Activated naive CD8-positive, alpha-beta T cell treated with anti-CD3 and anti-CD28 coated beads, Interleukin-2, amount 50 U/mL, for 24 hours (primary cell): ENCODE measurements around the gene TP53RK.

Experiments used
- ATAC-seq: fragments of 150-1000 bp; cut with Tn5 transposase; one replicate; pipeline ENCODE4 v1.10.0; 2021
- DNase-seq: peaks from one replicate; pipeline ENCODE4 v3.0.0; 2021
- H3K27ac Mint-ChIP-seq: one replicate; pipeline ENCODE4 v1.8.0; 2021; ENCODE audit warnings: mild to moderate bottlenecking, mixed read lengths
- H3K27me3 Mint-ChIP-seq: one replicate; pipeline ENCODE4 v1.8.0; 2021; ENCODE audit warnings: mixed read lengths
- H3K36me3 Mint-ChIP-seq: one replicate; pipeline ENCODE4 v1.8.0; 2021; ENCODE audit warnings: low read depth, mixed read lengths
- H3K4me1 Mint-ChIP-seq: one replicate; pipeline ENCODE4 v1.8.0; 2021; ENCODE audit warnings: mixed read lengths
- H3K4me3 Mint-ChIP-seq: one replicate; pipeline ENCODE4 v1.8.0; 2021; ENCODE audit warnings: mild to moderate bottlenecking, moderate library complexity, mixed read lengths
- H3K9me3 Mint-ChIP-seq: one replicate; pipeline ENCODE4 v1.8.0; 2021; ENCODE audit warnings: mixed read lengths

The TP53RK gene

DNA sequence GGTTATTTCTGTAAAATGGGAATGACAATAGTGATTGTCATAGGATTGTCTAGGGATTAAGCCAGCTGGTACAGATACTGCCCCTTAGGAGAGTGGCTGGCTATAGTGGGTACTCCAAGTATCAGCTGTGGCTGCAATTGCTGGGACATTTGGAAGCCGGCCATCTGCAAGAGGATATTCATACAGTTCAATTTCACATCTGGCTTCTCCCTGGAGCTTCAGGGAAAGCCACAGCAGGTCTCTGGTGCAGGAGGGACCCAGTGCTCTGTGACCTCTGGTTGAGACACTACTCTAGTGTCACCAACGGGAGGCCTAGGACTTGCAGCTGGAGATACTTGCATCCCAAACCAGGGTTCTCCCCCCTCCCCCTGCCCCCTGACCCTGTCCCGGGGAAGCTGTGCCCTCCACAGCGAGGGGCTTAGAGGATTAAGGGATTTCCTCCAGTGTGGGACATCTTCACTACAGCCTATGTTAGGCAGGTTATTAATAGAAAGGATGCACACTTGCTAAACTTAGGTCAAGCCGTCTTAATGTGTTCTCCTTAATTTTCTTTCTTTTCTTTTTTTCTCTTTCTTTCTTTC is 22.9 kb upstream of the TP53RK start:
- H3K9me3 Mint-ChIP-seq = no peaks in the 10 kb centered on the region
- no peak for DNase-seq
- H3K27ac Mint-ChIP-seq = no peak overlapping the region
- no peak for ATAC-seq
- peaks cover 8% of the 10 kb centered on the region for H3K4me1 Mint-ChIP-seq
- H3K36me3 Mint-ChIP-seq = no peaks in the 10 kb centered on the region
- H3K27me3 Mint-ChIP-seq = peaks cover 50% of the 10 kb centered on the region
- H3K4me3 Mint-ChIP-seq = no peak overlapping the region

DNA sequence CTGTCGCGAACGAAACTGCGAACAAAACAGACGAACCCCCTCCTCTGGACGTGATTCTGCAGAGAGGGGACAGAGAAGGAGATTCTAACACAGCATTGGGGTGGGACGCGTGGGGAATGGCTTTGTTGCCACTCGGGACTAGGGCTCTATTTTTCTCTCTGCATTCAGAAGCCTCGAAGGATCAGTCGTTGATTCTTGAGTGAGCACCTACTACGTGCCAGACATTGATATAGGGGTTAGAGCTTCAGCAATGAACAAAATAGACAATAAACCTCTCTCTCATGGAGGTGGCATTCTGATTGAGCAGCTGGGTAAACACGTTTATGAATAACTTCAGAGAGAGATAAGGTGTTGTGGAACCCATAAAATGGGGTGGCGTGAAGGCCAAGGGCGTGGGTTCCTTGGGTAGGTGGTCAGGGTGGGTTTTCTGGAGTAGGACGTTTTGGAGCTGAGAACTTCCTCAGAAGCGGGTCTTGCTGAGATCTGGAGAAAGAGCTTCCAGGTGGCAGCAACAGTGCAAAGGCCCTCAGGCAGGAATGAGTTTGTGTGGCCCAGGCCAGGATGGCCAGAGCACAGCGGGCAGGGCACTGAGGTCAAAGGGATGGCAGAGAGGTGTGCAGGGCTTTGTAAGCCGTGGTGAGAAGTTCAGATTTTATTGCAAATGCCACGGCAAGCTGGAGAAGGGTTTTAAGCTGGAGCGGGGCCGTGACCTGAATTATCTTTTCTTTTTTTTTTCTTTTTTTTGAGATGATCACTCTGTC is 21.1 kb upstream of the TP53RK start:
- H3K27ac Mint-ChIP-seq = no peak overlapping the region
- H3K4me1 Mint-ChIP-seq = peaks cover 8% of the 10 kb centered on the region
- H3K9me3 Mint-ChIP-seq = no peaks in the 10 kb centered on the region
- no peaks in the 10 kb centered on the region for H3K36me3 Mint-ChIP-seq
- H3K4me3 Mint-ChIP-seq = peak overlapping the region; percentile 71
- no peak for ATAC-seq
- H3K27me3 Mint-ChIP-seq = peaks cover 55% of the 10 kb centered on the region
- DNase-seq = no peak

DNA sequence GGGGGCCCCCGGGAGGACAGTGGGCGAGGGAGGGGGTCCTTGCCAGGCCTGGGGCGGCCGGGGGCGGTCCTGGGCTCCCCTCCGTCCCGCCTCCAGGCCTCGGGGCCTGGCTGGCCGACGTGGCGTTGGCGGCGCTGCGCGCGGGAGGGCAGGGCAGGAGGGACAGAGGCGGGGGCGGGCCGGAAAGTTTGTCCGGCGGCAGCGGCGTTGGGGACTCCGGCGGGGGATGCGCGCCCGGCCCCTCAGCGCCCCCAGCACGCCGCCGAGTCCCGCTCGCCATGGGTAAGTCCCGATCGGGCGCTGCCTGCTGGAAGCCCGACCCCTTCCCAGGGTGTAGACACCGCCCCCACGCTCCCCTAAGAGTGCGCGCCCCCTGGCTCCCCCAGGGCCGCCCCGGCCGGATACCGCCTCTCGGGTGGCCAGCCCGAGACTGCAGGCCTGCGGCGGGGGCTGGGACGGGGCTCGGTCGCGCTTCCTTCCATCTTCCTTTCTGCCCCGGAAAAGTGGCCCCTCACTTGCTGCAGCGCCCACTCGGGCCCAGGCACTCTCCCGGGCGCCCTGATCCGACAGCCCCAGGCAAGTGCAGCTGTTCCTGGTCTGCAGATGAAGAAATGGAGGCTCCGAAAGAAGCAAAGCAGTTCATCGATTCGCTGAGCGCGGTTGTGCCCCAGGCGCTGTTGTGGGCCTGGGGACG is 20.4 kb upstream of the TP53RK start, which contains the start of gene SLC2A10:
SLC2A10 (plus strand) TSS at position 191 of the 694 bp plus-strand sequence; CDS start at position 279, 88 bp downstream.
- H3K4me1 Mint-ChIP-seq = peaks cover 8% of the 10 kb centered on the region
- H3K27ac Mint-ChIP-seq = no peak within 1 kb of the TSS
- no peak for DNase-seq
- H3K4me3 Mint-ChIP-seq = peak within 1 kb of the TSS; percentile 71
- ATAC-seq = peak; percentile 55
- no peaks in the 10 kb centered on the region for H3K9me3 Mint-ChIP-seq
- H3K36me3 Mint-ChIP-seq = no peaks in the 10 kb centered on the region
- peaks cover 48% of the 10 kb centered on the region for H3K27me3 Mint-ChIP-seq

DNA sequence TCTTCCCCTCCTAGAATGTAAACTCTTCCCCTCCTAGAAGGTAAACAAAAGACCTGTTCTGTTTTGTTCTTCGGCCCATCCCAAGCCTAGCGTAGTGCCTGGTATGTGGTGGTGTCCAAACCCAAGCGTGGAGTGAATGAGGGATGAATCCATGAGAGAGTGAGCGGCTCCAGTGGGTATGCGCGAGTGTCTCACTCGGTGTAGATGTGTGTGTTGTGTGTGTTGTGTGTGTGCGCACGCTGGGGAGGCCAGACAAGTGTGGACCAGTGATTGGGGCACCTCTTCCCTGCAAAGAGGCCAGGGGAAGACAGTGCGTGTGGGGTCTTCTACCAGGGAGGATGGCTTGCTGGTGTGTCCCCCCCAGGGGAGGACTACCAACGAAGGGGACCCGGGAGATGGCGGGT is 19.8 kb upstream of the TP53RK start:
- Mint-ChIP-seq H3K36me3 (no peaks in the 10 kb centered on the region), H3K27ac (no peak overlapping the region), H3K4me1 (peaks cover 8% of the 10 kb centered on the region), H3K9me3 (no peaks in the 10 kb centered on the region), H3K27me3 (peaks cover 47% of the 10 kb centered on the region), H3K4me3 (peak overlapping the region; percentile 47)
- ATAC-seq (no peak), DNase-seq (no peak)

DNA sequence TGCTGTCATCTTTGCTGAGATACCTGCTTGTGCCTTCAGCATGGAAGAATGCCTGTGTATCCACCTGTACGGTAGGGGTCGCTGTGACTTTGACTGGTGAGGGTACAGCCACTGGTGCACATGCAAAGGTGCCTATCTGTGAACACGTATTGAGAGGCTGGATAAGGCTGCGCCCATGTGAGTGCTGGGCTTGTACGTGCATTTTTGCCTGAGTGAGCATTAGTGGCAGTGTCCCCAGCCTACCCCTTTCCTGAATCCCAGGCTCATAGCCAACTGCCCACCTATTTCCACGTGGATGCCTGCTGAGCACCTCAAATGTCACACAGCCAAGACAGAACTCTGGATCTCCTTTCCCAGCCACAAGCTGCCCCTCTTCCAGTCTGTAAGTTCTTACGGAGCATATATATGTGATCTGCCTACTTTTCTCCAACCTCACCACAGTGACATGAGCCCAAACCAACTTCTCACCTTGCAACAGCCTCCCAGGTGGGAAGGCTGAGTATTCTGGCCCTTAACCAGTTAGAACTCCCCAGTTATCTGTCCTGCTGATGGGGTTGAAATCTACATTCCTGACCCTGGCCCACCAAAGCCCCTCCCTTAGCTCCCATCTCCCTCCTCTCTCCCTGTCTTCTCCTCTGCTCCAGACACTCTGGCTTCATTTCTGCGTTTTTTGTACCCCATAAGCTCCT is 19.1 kb upstream of the TP53RK start:
- no peak overlapping the region for H3K27ac Mint-ChIP-seq
- ATAC-seq = no peak
- peaks cover 8% of the 10 kb centered on the region for H3K4me1 Mint-ChIP-seq
- no peak for DNase-seq
- no peaks in the 10 kb centered on the region for H3K36me3 Mint-ChIP-seq
- no peaks in the 10 kb centered on the region for H3K9me3 Mint-ChIP-seq
- no peak overlapping the region for H3K4me3 Mint-ChIP-seq
- peaks cover 45% of the 10 kb centered on the region for H3K27me3 Mint-ChIP-seq

DNA sequence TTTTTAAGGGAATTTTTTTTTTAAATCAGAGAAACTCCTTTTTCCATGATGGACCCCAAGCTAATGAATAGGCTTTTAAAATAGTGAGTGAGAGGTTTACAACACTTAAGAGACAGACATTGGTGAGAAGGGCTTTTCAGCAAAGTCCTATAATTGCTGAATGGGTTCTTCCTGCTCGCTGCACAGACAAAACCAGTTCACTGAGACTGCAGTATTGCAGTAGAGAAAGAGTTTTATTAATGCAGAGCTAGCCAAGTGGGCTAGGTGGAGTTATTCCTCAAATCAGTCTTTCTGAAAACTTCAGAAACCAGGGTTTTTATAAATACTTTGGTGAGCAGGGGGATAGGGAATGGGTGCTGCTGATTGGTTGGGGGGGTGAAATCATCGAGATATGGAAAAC is 17.0 kb upstream of the TP53RK start:
- ATAC-seq = no peak
- Mint-ChIP-seq H3K4me1 (peaks cover 8% of the 10 kb centered on the region), H3K27me3 (peaks cover 42% of the 10 kb centered on the region), H3K36me3 (no peaks in the 10 kb centered on the region), H3K9me3 (no peaks in the 10 kb centered on the region), H3K27ac (no peak overlapping the region), H3K4me3 (no peak overlapping the region)
- DNase-seq = no peak

DNA sequence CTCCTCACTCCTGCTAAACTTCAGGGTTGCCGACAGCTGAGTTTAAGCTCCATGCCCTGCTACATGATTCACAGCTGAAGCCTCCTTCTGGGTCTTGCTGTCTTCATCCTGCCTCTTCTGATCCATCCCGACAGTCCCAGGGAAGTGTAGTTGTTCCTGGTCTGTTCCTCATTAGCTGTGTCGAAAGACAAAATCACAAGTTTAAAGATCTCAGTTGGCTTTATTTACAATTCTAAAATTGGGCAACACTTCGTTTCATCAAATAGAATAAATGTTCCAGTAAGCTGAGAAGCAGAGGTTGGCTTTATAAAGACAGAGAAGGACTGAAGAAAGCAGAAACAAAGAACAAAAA is 16.1 kb upstream of the TP53RK start:
- peaks cover 41% of the 10 kb centered on the region for H3K27me3 Mint-ChIP-seq
- ATAC-seq = no peak
- no peak overlapping the region for H3K27ac Mint-ChIP-seq
- H3K36me3 Mint-ChIP-seq = no peaks in the 10 kb centered on the region
- no peaks in the 10 kb centered on the region for H3K9me3 Mint-ChIP-seq
- H3K4me1 Mint-ChIP-seq = peaks cover 8% of the 10 kb centered on the region
- DNase-seq = no peak
- H3K4me3 Mint-ChIP-seq = no peak overlapping the region

DNA sequence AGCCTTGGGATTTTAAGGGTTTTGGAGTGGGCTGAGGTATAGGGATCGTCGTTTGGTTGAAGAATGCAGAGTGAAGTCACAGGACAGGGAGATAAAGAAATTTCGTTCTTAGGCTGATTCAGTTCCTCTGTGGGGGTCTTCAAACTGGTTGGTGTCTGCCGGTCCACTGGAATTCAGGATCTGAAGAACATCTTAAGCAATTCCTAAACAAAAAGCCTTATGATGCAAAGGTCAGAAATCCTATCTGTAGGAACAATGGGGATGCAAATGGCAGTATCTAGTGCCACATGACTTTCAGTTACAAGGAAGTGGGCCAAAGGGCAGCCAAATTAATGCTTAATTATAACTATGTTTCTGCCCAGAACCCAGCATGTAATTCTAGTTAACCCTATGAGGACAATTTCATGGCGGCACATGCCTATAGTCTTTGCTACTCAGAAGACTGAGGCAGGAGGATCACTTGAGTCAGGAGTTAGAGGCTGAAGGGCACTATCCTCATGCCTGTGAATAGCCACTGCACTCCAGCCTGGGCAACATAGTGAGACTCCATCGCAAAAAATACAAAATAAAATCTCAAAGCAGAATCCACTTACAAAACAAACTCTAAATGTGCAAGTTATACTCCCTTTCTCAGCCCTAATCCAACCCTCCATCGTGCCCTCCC is 15.6 kb upstream of the TP53RK start:
- no peaks in the 10 kb centered on the region for H3K9me3 Mint-ChIP-seq
- no peak overlapping the region for H3K27ac Mint-ChIP-seq
- DNase-seq (no peak), ATAC-seq (no peak)
- peaks cover 4% of the 10 kb centered on the region for H3K4me1 Mint-ChIP-seq
- peaks cover 40% of the 10 kb centered on the region for H3K27me3 Mint-ChIP-seq
- H3K36me3 Mint-ChIP-seq = no peaks in the 10 kb centered on the region
- H3K4me3 Mint-ChIP-seq = no peak overlapping the region

DNA sequence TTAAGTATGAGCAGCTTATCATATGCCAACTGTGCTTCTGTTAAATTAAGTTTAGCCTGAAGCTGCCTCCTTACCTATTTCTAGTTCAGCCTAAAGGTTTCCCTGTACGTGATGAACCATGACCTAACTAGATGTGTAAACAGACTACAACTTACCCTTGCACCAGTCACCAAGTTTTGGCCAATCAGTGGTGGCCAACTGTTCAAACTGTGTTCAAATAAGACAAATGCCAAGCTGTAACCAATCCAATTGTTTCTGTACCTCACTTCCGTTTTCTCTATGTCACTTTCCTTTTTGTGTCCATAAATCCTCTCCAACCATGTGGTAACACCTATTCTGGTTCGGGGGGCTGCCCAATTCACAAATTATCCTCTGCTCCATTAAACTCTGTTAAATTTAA is 14.2 kb upstream of the TP53RK start:
- Mint-ChIP-seq H3K27ac (no peak overlapping the region), H3K27me3 (peaks cover 38% of the 10 kb centered on the region), H3K4me3 (no peak overlapping the region)

DNA sequence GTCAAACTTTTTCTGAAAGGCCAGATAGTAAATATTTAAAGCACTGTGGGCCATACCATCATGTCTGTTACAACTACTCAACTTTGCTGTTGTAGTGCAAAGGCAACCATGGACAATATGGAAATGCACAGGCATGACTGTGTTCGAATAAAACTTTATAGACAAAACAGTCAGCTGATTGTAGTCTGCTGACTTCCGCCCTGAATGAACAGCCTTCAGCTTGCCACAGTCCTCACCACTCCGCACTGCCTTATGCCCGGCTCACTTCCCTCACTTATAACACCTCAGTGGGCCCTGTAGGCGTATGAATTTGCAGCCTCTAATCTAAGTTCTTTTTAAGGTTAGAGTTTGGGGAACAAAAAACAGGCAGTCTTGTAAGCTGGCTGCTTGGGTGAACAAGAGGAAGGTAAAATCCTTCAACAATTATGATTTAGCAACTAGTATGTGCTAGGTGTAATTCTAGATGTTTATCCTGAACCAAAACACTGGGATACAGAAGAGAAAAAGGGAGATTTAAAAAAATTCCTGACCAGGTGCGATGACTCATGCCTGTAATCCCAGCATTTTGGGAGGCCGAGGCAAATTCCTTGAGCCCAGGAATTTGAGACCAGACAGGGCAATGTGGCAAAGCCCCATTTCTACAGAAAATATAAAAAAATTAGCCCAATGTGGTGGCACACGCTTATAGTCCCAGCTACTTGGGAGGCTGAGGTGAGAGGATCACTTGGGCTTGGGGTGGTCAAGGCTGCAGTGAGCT is 13.4 kb upstream of the TP53RK start:
- Mint-ChIP-seq H3K27me3 (peaks cover 34% of the 10 kb centered on the region), H3K27ac (no peak overlapping the region), H3K4me1 (no peaks in the 10 kb centered on the region), H3K36me3 (no peaks in the 10 kb centered on the region), H3K4me3 (no peak overlapping the region), H3K9me3 (no peaks in the 10 kb centered on the region)
- ATAC-seq (no peak), DNase-seq (no peak)

More for the DNA sequence above, 14.2 kb upstream of the TP53RK start:
- Mint-ChIP-seq H3K9me3 (no peaks in the 10 kb centered on the region), H3K4me1 (no peaks in the 10 kb centered on the region), H3K36me3 (no peaks in the 10 kb centered on the region)
- ATAC-seq = no peak
- DNase-seq = no peak

DNA sequence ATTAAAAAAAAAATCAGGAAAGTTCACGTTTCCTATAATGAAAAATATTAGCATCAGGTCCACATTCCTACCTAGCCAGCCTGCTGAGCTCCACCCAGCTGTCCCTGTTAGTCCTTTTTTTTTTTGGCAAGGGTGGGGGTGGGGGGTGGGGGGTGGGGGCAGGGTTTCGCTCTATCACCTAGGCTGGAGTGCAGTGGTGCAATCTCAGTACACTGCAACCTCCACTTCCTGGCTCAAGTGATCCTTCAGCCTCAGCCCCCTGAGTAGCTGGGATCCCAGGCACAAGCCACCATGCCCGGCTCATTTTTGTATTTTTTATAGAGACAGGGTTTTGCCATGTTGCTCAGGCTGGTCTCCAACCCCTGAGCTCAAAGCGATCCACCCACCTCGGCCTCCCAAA is 12.7 kb upstream of the TP53RK start:
- Mint-ChIP-seq H3K27ac (no peak overlapping the region), H3K4me3 (no peak overlapping the region), H3K4me1 (no peaks in the 10 kb centered on the region), H3K9me3 (no peaks in the 10 kb centered on the region), H3K36me3 (no peaks in the 10 kb centered on the region), H3K27me3 (peaks cover 32% of the 10 kb centered on the region)
- ATAC-seq = no peak
- no peak for DNase-seq

DNA sequence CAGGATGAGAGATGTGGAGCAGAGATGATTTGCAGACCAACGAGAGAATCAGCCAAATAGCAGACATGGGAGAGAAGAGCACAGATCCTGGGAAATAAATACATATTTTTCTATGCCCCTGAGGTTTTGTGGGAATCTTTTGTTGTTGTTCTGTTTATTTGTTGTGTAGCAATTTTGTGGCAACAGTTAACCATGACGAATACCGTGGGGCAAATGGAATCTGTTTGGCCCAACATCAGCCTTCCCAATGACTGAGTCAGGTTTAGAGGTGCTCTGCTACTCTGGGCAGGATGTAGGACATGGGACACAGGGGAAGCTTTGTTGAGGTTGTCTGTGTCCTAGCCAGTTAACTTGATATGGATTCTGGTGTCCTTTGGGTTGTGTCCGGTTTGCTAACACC is 12.3 kb upstream of the TP53RK start:
- H3K4me3 Mint-ChIP-seq = no peak overlapping the region
- DNase-seq (no peak), ATAC-seq (no peak)
- no peaks in the 10 kb centered on the region for H3K36me3 Mint-ChIP-seq
- H3K4me1 Mint-ChIP-seq = no peaks in the 10 kb centered on the region
- H3K27me3 Mint-ChIP-seq = peaks cover 30% of the 10 kb centered on the region
- no peaks in the 10 kb centered on the region for H3K9me3 Mint-ChIP-seq
- H3K27ac Mint-ChIP-seq = no peak overlapping the region

DNA sequence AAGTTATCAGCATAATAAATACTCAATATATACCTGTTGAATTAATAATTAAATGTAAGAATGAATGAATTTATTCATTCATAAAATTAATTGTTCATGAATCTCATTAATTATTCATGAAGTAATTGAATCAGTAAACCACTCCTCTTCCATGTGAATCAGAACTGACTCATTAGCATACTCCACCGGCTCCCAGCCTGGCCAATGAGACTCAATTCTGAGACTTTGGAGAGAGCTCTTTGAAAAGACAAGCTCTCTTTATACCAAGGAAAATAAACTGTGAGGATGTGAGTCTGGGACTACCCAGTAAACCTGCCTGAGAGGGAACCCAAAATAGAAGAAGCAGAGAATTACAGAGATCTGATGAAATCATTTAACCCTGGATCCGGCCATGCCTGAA is 11.8 kb upstream of the TP53RK start:
- H3K4me1 Mint-ChIP-seq = no peaks in the 10 kb centered on the region

DNA sequence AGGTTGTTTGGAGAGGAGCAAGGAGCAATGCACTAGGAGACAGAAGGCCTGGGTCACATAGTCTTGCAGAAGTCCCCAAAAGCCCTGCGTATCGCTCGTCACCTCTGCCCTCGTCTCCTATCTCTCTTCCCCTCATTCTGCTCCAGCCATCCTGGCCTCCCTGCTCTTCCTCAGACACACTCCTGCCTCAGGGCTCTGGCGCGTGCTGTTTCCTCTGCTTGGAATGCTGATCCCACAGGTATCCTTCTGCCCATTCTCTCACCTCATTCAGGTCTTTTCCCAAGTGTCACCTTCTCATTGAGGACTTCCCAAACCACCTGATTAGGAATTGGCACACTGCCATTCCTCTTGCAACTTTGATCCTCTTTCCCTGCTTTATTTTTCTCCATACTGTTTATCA is 11.2 kb upstream of the TP53RK start:
- ATAC-seq = no peak
- Mint-ChIP-seq H3K9me3 (no peaks in the 10 kb centered on the region), H3K27me3 (peaks cover 29% of the 10 kb centered on the region), H3K4me1 (peaks cover 4% of the 10 kb centered on the region), H3K4me3 (no peak overlapping the region), H3K36me3 (no peaks in the 10 kb centered on the region), H3K27ac (no peak overlapping the region)
- DNase-seq = no peak

More for the DNA sequence above, 11.8 kb upstream of the TP53RK start:
- Mint-ChIP-seq H3K27me3 (peaks cover 29% of the 10 kb centered on the region), H3K9me3 (no peaks in the 10 kb centered on the region), H3K4me3 (no peak overlapping the region), H3K27ac (no peak overlapping the region), H3K36me3 (no peaks in the 10 kb centered on the region)
- ATAC-seq (no peak), DNase-seq (no peak)
